Loucy (cell line): Measurements from ENCODE around the gene PURA.

ENCODE experiments used
- H2AFZ ChIP-seq: fragments of 200-600 bp; sonication (generic); 2 replicates; pipeline ENCODE4 v1.6.0; 2016; ENCODE audit warnings: antibody characterized with exemption, mild to moderate bottlenecking, low read length, moderate library complexity
- H3F3A ChIP-seq: fragments of 200-600 bp; 2 replicates; pipeline ENCODE4 v1.6.0; 2016; ENCODE audit warnings: antibody characterized with exemption, low read depth, mild to moderate bottlenecking
- H3K27me3 ChIP-seq: fragments of 200-600 bp; sonication (generic); 2 replicates; pipeline ENCODE4 v1.6.1; 2014; ENCODE audit warnings: low read length, mild to moderate bottlenecking; ENCODE audit not compliant: insufficient read depth, poor library complexity, severe bottlenecking
- H3K36me3 ChIP-seq: fragments of 200-600 bp; sonication (generic); 2 replicates; pipeline ENCODE4 v1.6.1; 2016; ENCODE audit warnings: low read length; ENCODE audit not compliant: insufficient read depth
- H3K4me1 ChIP-seq: fragments of 200-600 bp; sonication (generic); 2 replicates; pipeline ENCODE4 v1.5.1; 2014; ENCODE audit warnings: low read length, mild to moderate bottlenecking; ENCODE audit not compliant: insufficient read depth, poor library complexity, severe bottlenecking
- H3K4me2 ChIP-seq: fragments of 200-600 bp; sonication (generic); 2 replicates; pipeline ENCODE4 v1.6.0; 2014; ENCODE audit warnings: antibody characterized with exemption, low read length, low read depth, mild to moderate bottlenecking; ENCODE audit not compliant: poor library complexity, severe bottlenecking
- H3K4me3 ChIP-seq: fragments of 200-600 bp; sonication (generic); 2 replicates; pipeline ENCODE4 v1.5.1; 2014; ENCODE audit warnings: low read length, mild to moderate bottlenecking, mixed read lengths; ENCODE audit not compliant: poor library complexity, severe bottlenecking
- H3K79me2 ChIP-seq: fragments of 200-600 bp; sonication (generic); 2 replicates; pipeline ENCODE4 v1.6.1; 2014; ENCODE audit warnings: low read length; ENCODE audit not compliant: insufficient read depth
- H3K9ac ChIP-seq: fragments of 200-600 bp; sonication (generic); 2 replicates; pipeline ENCODE4 v1.6.0; 2014; ENCODE audit warnings: mild to moderate bottlenecking, low read depth, low read length, moderate library complexity; ENCODE audit not compliant: poor library complexity, severe bottlenecking
- H3K9me2 ChIP-seq: fragments of 200-600 bp; sonication (generic); replicated peaks from 2 replicates; pipeline ENCODE4 v1.6.1; 2016; ENCODE audit warnings: low read depth, low read length, mixed read lengths
- H3K9me3 ChIP-seq: fragments of 200-600 bp; sonication (generic); 2 replicates; pipeline ENCODE4 v1.6.1; 2014; ENCODE audit warnings: mild to moderate bottlenecking, antibody characterized with exemption, low read length, low read depth; ENCODE audit not compliant: insufficient read depth
- H4K20me1 ChIP-seq: fragments of 200-600 bp; sonication (generic); 2 replicates; pipeline ENCODE4 v1.6.0; 2014; ENCODE audit warnings: antibody characterized with exemption, low read length, mild to moderate bottlenecking; ENCODE audit not compliant: insufficient read depth, poor library complexity, severe bottlenecking
- CTCF ChIP-seq: fragments of 200-600 bp; sonication (generic); conservative IDR thresholded peaks from 2 replicates; pipeline ENCODE4 v1.5.1; 2014; ENCODE audit warnings: mild to moderate bottlenecking, antibody characterized with exemption, low read length
- EZH2phosphoT487 ChIP-seq: fragments of 200-600 bp; IDR thresholded peaks from 2 replicates; pipeline ENCODE4 v1.6.1; 2018; ENCODE audit warnings: antibody characterized with exemption, mild to moderate bottlenecking, moderate library complexity, borderline replicate concordance

PURA gene

GRCh38 chr5:140159014-140159927, 45.4 kb downstream of the PURA start:
- Histone ChIP-seq H3K9ac (no peak overlapping the region), H3F3A (no peaks in the 10 kb centered on the region), H3K4me1 (no peaks in the 10 kb centered on the region), H3K27me3 (no peaks in the 10 kb centered on the region), H3K36me3 (no peaks in the 10 kb centered on the region), H4K20me1 (no peaks in the 10 kb centered on the region), H3K4me2 (no peak overlapping the region), H3K4me3 (no peak overlapping the region), H3K79me2 (no peaks in the 10 kb centered on the region), H3K9me2 (no peaks in the 10 kb centered on the region), H2AFZ (no peak overlapping the region), H3K9me3 (no peaks in the 10 kb centered on the region)
- no peak for TF ChIP-seq EZH2phosphoT487
- no peak for TF ChIP-seq CTCF

- no peak for TF ChIP-seq CTCF
- no peak for TF ChIP-seq EZH2phosphoT487
- H3K9me2 ChIP-seq = no peaks in the 10 kb centered on the region
- no peak overlapping the region for H2AFZ ChIP-seq
- no peaks in the 10 kb centered on the region for H3K9me3 ChIP-seq
- no peaks in the 10 kb centered on the region for H3K79me2 ChIP-seq
- H3K4me3 ChIP-seq = no peak overlapping the region
- no peaks in the 10 kb centered on the region for H3K4me1 ChIP-seq
- H3K9ac ChIP-seq = no peak overlapping the region
- no peaks in the 10 kb centered on the region for H3K27me3 ChIP-seq
- H3K4me2 ChIP-seq = no peak overlapping the region
- H4K20me1 ChIP-seq = no peaks in the 10 kb centered on the region
- H3F3A ChIP-seq = no peaks in the 10 kb centered on the region
- no peaks in the 10 kb centered on the region for H3K36me3 ChIP-seq
These were observed 48.4 kb downstream of the PURA start for GRCh38 chr5:140162275-140162674.

GRCh38 chr5:140162781-140163180, 48.9 kb downstream of the PURA start:
- Histone ChIP-seq H3K9me2 (no peaks in the 10 kb centered on the region), H3F3A (no peaks in the 10 kb centered on the region)

More at GRCh38 chr5:140162781-140163180, 48.9 kb downstream of the PURA start:
- Histone ChIP-seq H4K20me1 (no peaks in the 10 kb centered on the region), H3K36me3 (no peaks in the 10 kb centered on the region), H3K27me3 (no peaks in the 10 kb centered on the region), H2AFZ (no peak overlapping the region), H3K9ac (no peak overlapping the region), H3K4me2 (no peak overlapping the region), H3K79me2 (no peaks in the 10 kb centered on the region), H3K4me1 (no peaks in the 10 kb centered on the region), H3K9me3 (no peaks in the 10 kb centered on the region), H3K4me3 (no peak overlapping the region)
- TF ChIP-seq CTCF (no peak), EZH2phosphoT487 (no peak)
